GM20000 (cell line): Measurements from ENCODE around the gene GALNT1.

Source experiments
- DNase-seq: peaks from one replicate; pipeline ENCODE4 v3.0.0; 2012; ENCODE audit warnings: low spot score
- TF ChIP-seq, protein P1 (sequence below): IDR thresholded peaks from 2 replicates; pipeline ENCODE4 v1.5.1; 2012; ENCODE audit warnings: mild to moderate bottlenecking, control low read depth; ENCODE audit errors: extremely low read depth, missing control alignments

GALNT1 gene

DNA sequence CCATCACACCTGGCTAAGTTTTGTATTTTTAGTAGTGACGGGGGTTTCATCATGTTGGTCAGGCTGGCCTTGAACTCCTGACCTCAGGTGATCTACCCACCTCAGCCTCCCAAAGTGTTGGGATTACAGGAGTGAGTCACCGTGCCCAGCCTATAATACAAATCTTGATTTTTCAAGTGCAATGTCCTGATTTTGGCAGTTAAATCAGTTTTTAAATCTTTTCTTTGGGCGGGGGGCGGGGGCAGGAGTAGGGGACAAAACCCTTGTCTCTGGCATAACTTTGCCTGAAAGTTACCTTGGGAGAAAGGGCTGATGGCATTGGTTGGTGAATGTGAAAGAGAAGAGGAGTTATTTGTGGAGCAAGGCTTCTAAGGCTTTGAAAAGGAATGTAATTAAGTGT, 12.3 kb downstream of the GALNT1 start:
- TF ChIP-seq, protein P1, sequence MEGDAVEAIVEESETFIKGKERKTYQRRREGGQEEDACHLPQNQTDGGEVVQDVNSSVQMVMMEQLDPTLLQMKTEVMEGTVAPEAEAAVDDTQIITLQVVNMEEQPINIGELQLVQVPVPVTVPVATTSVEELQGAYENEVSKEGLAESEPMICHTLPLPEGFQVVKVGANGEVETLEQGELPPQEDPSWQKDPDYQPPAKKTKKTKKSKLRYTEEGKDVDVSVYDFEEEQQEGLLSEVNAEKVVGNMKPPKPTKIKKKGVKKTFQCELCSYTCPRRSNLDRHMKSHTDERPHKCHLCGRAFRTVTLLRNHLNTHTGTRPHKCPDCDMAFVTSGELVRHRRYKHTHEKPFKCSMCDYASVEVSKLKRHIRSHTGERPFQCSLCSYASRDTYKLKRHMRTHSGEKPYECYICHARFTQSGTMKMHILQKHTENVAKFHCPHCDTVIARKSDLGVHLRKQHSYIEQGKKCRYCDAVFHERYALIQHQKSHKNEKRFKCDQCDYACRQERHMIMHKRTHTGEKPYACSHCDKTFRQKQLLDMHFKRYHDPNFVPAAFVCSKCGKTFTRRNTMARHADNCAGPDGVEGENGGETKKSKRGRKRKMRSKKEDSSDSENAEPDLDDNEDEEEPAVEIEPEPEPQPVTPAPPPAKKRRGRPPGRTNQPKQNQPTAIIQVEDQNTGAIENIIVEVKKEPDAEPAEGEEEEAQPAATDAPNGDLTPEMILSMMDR = no peak
- DNase-seq = no peak

DNA sequence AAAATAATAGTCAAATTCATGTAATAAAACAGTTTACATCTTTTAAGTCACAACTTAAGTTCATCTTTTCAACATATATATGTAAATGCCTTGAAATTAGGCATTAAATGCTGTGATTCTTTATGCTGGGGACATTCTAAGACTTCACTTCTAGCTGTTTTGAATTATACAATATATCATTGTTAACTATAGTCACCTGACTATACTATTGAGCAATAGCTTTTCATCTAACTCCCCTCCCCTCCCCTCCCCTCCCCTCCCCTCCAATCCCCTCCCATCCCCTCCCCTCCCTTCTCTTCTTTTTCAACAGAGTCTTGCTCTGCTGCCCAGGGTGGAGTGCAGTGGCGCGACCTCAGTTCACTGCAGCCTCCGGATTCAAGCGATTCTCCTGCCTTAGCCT, 16.2 kb downstream of the GALNT1 start:
- TF ChIP-seq, protein P1 = no peak
- no peak for DNase-seq

DNA sequence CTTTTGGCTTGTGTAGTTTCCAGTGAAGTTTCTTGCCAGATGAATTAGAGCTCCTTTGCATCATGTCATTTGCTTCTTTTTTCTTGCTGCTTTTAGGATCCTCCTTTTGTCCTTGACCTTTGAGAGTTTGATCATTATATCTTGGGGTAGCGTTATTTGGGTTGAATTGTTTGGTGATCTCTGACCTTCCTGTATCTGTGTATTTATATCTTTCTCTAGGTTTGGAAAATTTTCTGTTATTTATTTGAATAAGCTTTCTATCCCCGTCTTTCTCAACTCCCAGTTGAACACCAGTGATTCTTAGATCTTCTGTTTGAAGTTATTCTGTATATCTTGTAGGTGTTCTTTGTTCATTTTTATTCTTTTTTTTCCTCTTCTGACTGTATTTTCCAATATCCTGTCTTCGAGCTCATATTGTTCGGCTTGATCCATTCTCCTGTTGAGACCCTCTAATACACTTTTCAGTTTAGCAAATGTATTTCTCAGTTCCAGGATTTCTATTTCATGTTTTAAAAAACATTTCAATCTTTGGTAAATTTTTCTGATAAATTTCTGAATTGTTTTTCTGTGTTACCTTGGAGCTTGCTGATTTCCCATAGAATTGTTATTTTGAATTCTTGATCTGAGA, 20.8 kb downstream of the GALNT1 start:
- DNase-seq = no peak
- TF ChIP-seq, protein P1 = no peak

DNA sequence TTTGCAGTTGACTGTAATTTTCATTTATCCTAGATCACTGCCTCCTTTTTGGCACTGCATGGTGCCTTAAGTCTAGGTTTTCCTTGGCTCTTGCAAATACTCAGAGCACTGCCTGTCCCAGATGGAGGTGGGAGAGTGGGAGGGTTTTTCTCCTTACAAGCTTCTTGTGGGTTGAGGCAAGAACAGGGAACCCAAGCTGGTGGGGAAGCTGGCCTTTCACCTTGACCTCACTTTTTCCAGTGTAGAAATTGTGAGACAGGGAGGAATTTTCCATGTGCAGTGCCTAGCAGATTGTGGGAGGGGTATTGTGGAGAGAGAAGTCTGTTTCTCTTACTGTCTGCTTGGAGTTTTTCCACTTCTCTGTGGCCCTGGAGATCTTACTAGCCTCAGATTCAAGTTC, 21.5 kb downstream of the GALNT1 start:
- TF ChIP-seq, protein P1 = no peak
- DNase-seq = no peak

DNA sequence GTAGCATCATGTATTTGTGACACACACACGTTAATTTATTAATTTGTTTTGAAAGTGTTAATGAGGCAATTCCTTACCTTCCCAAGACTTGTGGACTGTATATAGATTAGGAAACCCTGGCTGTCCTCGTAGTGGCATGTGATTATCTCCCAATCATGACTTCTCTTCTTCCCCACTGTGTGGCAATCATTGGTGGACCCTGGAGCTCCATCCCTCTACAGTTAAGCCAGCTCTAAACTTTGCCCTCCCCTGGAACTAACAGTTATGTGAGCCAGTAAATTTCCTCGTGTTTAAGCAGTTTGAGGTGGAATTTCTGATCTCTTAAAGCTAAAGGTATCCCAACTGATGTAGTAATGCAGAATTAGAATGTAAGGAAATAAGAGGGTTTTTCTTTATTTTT, 22.0 kb downstream of the GALNT1 start:
- no peak for DNase-seq
- TF ChIP-seq, protein P1 = no peak

DNA sequence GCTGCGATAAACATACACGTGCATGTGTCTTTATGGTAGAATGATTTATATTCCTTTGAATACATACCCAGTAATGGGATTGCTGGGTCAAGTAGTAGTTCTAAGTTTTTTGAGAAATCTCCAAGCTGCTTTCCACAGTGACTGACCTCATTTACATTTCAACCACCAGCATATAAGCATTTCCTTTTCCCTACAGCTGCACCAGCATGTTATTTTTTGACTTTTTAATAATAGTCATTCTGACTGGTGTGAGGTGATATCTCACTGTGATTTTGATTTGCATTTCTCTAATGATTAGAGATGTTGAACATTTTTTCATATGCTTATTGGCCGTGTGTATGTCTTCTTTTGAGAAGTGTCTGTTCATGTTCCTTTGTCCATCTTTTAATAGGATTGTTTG, 22.8 kb downstream of the GALNT1 start:
- TF ChIP-seq, protein P1 = no peak
- no peak for DNase-seq

DNA sequence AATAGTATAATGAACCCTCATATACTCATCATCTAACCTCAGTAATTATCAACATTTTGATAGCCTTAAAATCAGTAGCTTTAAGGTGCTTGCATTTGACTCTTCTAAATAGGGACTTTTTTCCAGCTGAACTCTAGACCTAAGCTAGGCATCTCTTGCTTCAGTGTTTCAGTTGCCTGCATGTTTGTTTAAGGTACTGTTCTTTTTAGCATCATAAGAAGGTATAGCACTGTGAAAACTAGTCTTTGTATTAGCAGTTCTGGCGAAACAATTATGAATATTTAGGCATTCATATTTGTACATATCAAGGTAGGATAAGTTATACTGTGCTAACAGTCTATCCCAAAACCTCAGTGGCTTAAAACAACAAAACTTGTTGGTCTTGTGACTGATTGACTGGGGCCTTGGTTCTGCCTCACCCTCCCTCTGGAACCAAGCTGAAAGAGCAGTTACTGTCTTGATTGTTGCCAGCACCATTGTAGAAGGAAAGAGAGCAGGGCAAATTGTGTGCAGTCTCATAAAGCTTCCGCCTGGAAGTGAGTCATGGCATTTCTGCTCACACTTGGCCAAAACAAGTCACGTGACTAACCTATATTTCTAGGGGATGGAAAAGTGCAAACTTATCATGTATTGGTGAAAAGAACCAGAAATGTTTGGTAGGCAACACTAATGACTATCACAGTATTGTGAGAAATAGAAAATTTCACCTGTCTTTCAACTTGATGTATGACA, 24.3 kb downstream of the GALNT1 start:
- TF ChIP-seq, protein P1 = no peak
- no peak for DNase-seq
